H9 (cell line): ENCODE data around the gene PDE6G. TPM values are rescaled to one million over a fixed set of nuclear protein-coding genes. Genes with fewer than 3 reads are reported as not detected.

Experiments used
- DNase-seq: peaks from one replicate; pipeline ENCODE4 v3.0.0-alpha.2; 2017
- H2AFZ ChIP-seq: one replicate; pipeline ENCODE4 v1.6.1; 2013; ENCODE audit warnings: mild to moderate bottlenecking, low read length, control low read depth, moderate library complexity
- H2AK5ac ChIP-seq: 2 replicates; pipeline ENCODE4 v1.6.1; 2013; ENCODE audit warnings: low read length, control low read depth, mixed read lengths; ENCODE audit not compliant: insufficient read length
- H2BK120ac ChIP-seq: one replicate; pipeline ENCODE4 v1.6.1; 2013; ENCODE audit warnings: low read depth, mild to moderate bottlenecking, low read length, control low read depth, inconsistent platforms; ENCODE audit not compliant: poor library complexity, severe bottlenecking
- H2BK12ac ChIP-seq: 2 replicates; pipeline ENCODE4 v1.6.1; 2013; ENCODE audit warnings: low read length, control low read depth, mixed read lengths, low read depth; ENCODE audit not compliant: insufficient read length
- H2BK15ac ChIP-seq: 2 replicates; pipeline ENCODE4 v1.6.1; 2013; ENCODE audit warnings: low read depth, low read length, control low read depth
- H2BK20ac ChIP-seq: one replicate; pipeline ENCODE4 v1.6.1; 2013; ENCODE audit warnings: low read depth, mild to moderate bottlenecking, low read length, control low read depth, inconsistent platforms; ENCODE audit not compliant: poor library complexity, severe bottlenecking
- H2BK5ac ChIP-seq: 2 replicates; pipeline ENCODE4 v1.6.1; 2013; ENCODE audit warnings: low read length, control low read depth, mixed read lengths; ENCODE audit not compliant: insufficient read length
- H3K14ac ChIP-seq: 2 replicates; pipeline ENCODE4 v1.6.1; 2013; ENCODE audit warnings: low read length, control low read depth; ENCODE audit not compliant: insufficient read depth
- H3K18ac ChIP-seq: 2 replicates; pipeline ENCODE4 v1.6.1; 2013; ENCODE audit warnings: low read depth, mild to moderate bottlenecking, mixed read lengths, low read length, control low read depth; ENCODE audit not compliant: insufficient read length
- H3K23ac ChIP-seq: 2 replicates; pipeline ENCODE4 v1.6.1; 2013; ENCODE audit warnings: low read length, control low read depth, mixed read lengths, low read depth; ENCODE audit not compliant: insufficient read length
- H3K23me2 ChIP-seq: 2 replicates; pipeline ENCODE4 v1.6.1; 2013; ENCODE audit warnings: low read depth, mild to moderate bottlenecking, mixed read lengths, low read length, control low read depth; ENCODE audit not compliant: insufficient read length, poor library complexity, severe bottlenecking
- H3K27ac ChIP-seq: 2 replicates; pipeline ENCODE4 v1.5.1; 2013; ENCODE audit warnings: low read length, control low read depth, mixed read lengths, low read depth; ENCODE audit not compliant: insufficient read length
- H3K27me3 ChIP-seq: 2 replicates; pipeline ENCODE4 v1.6.1; 2013; ENCODE audit warnings: low read length, control low read depth, inconsistent platforms; ENCODE audit not compliant: insufficient read depth
- H3K4ac ChIP-seq: 2 replicates; pipeline ENCODE4 v1.6.1; 2013; ENCODE audit warnings: low read depth, mild to moderate bottlenecking, control low read depth, inconsistent platforms, low read length, moderate library complexity
- H3K4me1 ChIP-seq: 2 replicates; pipeline ENCODE4 v1.6.1; 2013; ENCODE audit warnings: low read length, control low read depth, inconsistent platforms; ENCODE audit not compliant: insufficient read depth
- H3K4me2 ChIP-seq: 2 replicates; pipeline ENCODE4 v1.6.1; 2013; ENCODE audit warnings: low read length, control low read depth, mixed read lengths; ENCODE audit not compliant: insufficient read length, insufficient read depth
- H3K56ac ChIP-seq: 2 replicates; pipeline ENCODE4 v1.6.1; 2013; ENCODE audit warnings: low read depth, mild to moderate bottlenecking, mixed read lengths, low read length, control low read depth; ENCODE audit not compliant: insufficient read length
- H3K79me1 ChIP-seq: 2 replicates; pipeline ENCODE4 v1.6.1; 2013; ENCODE audit warnings: low read depth, mild to moderate bottlenecking, moderate library complexity, low read length, control low read depth, inconsistent platforms; ENCODE audit not compliant: insufficient read depth, poor library complexity, severe bottlenecking
- H3K79me2 ChIP-seq: 2 replicates; pipeline ENCODE4 v1.6.1; 2013; ENCODE audit warnings: low read length, control low read depth, inconsistent platforms; ENCODE audit not compliant: insufficient read depth
- H3K9ac ChIP-seq: 2 replicates; pipeline ENCODE4 v1.6.1; 2013; ENCODE audit warnings: low read length, control low read depth, mixed read lengths; ENCODE audit not compliant: insufficient read length; ENCODE audit errors: extremely low read depth
- H3K9me3 ChIP-seq: one replicate; pipeline ENCODE4 v1.6.1; 2013; ENCODE audit warnings: low read depth, low read length, inconsistent platforms; ENCODE audit not compliant: control insufficient read depth
- H3T11ph ChIP-seq: one replicate; pipeline ENCODE4 v1.6.1; 2013; ENCODE audit warnings: mild to moderate bottlenecking, low read length, control low read depth, inconsistent platforms
- H4K20me1 ChIP-seq: one replicate; pipeline ENCODE4 v1.6.1; 2013; ENCODE audit not compliant: control insufficient read depth, insufficient read length, insufficient read depth
- H4K5ac ChIP-seq: 2 replicates; pipeline ENCODE4 v1.6.1; 2013; ENCODE audit warnings: low read depth, mild to moderate bottlenecking, mixed read lengths, low read length, control low read depth; ENCODE audit not compliant: insufficient read length
- H4K8ac ChIP-seq: replicated peaks from 2 replicates; pipeline ENCODE4 v1.6.1; 2013; ENCODE audit warnings: low read length, control low read depth, mixed read lengths, low read depth; ENCODE audit not compliant: insufficient read length
- H4K91ac ChIP-seq: 2 replicates; pipeline ENCODE4 v1.6.1; 2013; ENCODE audit warnings: low read depth, mild to moderate bottlenecking, moderate library complexity, mixed read lengths, low read length, control low read depth; ENCODE audit not compliant: insufficient read length
- H3K27ac Mint-ChIP-seq, 3 experiments: 2 replicates in 2 of 3; 3 replicates in 1 of 3; pipeline ENCODE4 v1.8.0; 2020 to 2021; ENCODE audit warnings: mixed read lengths in 3 of 3, mild to moderate bottlenecking in 1 of 3, moderate library complexity in 1 of 3
- H3K27me3 Mint-ChIP-seq: 2 replicates; pipeline ENCODE4 v1.8.0; 2021; ENCODE audit warnings: low read depth, mild to moderate bottlenecking, moderate library complexity, mixed read lengths
- H3K36me3 Mint-ChIP-seq, 3 experiments: 2 replicates in 2 of 3; 3 replicates in 1 of 3; pipeline ENCODE4 v1.8.0; 2020 to 2021; ENCODE audit warnings: low read depth in 3 of 3, mixed read lengths in 3 of 3; ENCODE audit not compliant: insufficient read depth in 1 of 3
- H3K4me1 Mint-ChIP-seq, 2 experiments: 2 replicates each; pipeline ENCODE4 v1.8.0; 2020; ENCODE audit warnings: mixed read lengths in 2 of 2
- H3K4me3 Mint-ChIP-seq, 2 experiments: 2 replicates in 1 of 2; 3 replicates in 1 of 2; pipeline ENCODE4 v1.8.0; 2020 to 2021; ENCODE audit warnings: mild to moderate bottlenecking in 2 of 2, mixed read lengths in 2 of 2, moderate library complexity in 1 of 2
- H3K9me3 Mint-ChIP-seq, 2 experiments: 2 replicates in 1 of 2; 3 replicates in 1 of 2; pipeline ENCODE4 v1.8.0; 2020; ENCODE audit warnings: mild to moderate bottlenecking in 2 of 2, mixed read lengths in 2 of 2, moderate library complexity in 1 of 2
- WGBS: extraction: QIAGEN DNeasy Blood & Tissue Kit; methylation state at CpG from one replicate; pipeline ENCODE4 v1.1.7; 2013; ENCODE audit warnings: missing lambda C conversion rate, low lambda C conversion rate, mixed read lengths; ENCODE audit not compliant: insufficient read length; ENCODE audit errors: extremely low coverage; 5-methylcytosine and 5-hydroxymethylcytosine counted together
- total RNA-seq: library from RNA; stranded (reverse); gene quantifications from 2 replicates; pipeline ENCODE4 v1.2.1, GENCODE V29; 2021
- TF ChIP-seq, protein P1 (sequence below): fragments of 200-600 bp; sonication (generic); conservative IDR thresholded peaks from 3 replicates; pipeline ENCODE4 v1.8.0; 2021; ENCODE audit warnings: antibody characterized with exemption, mild to moderate bottlenecking

Gene PDE6G
- total RNA-seq, 1 experiment from 2014 or later: 5.7 TPM

DNA sequence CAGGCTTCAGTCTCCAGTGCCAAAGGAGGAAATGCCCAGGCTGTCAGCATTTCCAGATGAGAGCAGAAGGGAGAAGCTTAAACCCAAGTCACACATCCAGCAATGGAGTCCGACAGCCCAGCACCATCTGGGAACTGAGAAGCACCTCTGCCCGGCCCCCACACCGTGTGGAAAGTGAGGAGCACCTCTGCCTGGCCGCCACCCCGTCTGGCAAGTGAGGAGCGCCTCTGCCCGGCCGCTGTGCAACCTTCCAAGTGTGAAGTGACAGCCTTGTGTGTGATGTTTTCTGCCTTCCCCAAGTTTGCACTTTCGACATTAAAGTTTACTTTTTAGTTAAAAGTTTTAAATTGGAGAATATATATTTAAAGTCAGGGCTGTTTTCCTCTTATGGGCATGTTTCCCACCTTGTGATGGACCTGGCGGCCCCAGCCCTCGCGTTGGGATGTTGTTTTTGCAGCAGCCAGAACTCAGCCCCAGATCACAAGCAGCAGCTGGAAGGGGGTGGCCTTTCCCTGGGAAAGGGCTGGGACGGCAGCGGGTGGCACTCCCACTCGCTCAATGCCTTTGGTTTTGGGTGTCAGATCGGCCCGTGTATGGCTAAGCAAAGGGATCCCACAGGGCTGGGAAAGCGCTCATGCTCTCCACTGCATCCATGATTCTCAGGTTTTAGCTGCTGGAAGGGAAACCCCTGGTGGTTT, 17.4 kb upstream of the PDE6G start:
- Histone ChIP-seq H3K27me3 (no peaks in the 10 kb centered on the region), H3K9ac (no peak overlapping the region), H2BK12ac (no peak overlapping the region), H3K79me1 (peaks cover 6% of the 10 kb centered on the region), H2BK5ac (no peak overlapping the region), H3K56ac (no peak overlapping the region), H3K23me2 (no peaks in the 10 kb centered on the region), H3K27ac (no peak overlapping the region), H2BK15ac (no peak overlapping the region), H3K4me1 (no peaks in the 10 kb centered on the region), H3K23ac (no peak overlapping the region), H4K5ac (no peak overlapping the region), H3K9me3 (no peaks in the 10 kb centered on the region), H3K79me2 (no peaks in the 10 kb centered on the region), H3K4me2 (no peak overlapping the region), H3K18ac (no peak overlapping the region), H3K14ac (no peak overlapping the region), H3K4ac (no peak overlapping the region), H2AFZ (no peak overlapping the region), H2BK20ac (no peak overlapping the region), H4K8ac (no peak overlapping the region), H3T11ph (no peak overlapping the region), H4K20me1 (no peaks in the 10 kb centered on the region), H2BK120ac (no peak overlapping the region), H2AK5ac (no peak overlapping the region), H4K91ac (no peak overlapping the region)
- peaks cover 0 to 2% of the 10 kb centered on the region in 2 experiments; a peak in 1 of 4 replicates for H3K4me1 Mint-ChIP-seq
- DNase-seq: no peak
- no peaks in the 10 kb centered on the region; the same call in 1 of the 2 replicates for H3K27me3 Mint-ChIP-seq
- H3K27ac Mint-ChIP-seq: peak overlapping the region in 1 of 3 experiments; percentile 84; a peak in 1 of 7 replicates
- TF ChIP-seq, protein P1, sequence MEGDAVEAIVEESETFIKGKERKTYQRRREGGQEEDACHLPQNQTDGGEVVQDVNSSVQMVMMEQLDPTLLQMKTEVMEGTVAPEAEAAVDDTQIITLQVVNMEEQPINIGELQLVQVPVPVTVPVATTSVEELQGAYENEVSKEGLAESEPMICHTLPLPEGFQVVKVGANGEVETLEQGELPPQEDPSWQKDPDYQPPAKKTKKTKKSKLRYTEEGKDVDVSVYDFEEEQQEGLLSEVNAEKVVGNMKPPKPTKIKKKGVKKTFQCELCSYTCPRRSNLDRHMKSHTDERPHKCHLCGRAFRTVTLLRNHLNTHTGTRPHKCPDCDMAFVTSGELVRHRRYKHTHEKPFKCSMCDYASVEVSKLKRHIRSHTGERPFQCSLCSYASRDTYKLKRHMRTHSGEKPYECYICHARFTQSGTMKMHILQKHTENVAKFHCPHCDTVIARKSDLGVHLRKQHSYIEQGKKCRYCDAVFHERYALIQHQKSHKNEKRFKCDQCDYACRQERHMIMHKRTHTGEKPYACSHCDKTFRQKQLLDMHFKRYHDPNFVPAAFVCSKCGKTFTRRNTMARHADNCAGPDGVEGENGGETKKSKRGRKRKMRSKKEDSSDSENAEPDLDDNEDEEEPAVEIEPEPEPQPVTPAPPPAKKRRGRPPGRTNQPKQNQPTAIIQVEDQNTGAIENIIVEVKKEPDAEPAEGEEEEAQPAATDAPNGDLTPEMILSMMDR: no peak
- H3K4me3 Mint-ChIP-seq: no peak overlapping the region
- no CpG with 5 or more reads among the region's 18 CpGs for WGBS
- peaks cover 31 to 59% (median 55%) of the 10 kb centered on the region in 3 experiments; a peak in 6 of 7 replicates for H3K36me3 Mint-ChIP-seq
- no peaks in the 10 kb centered on the region for H3K9me3 Mint-ChIP-seq
